H1 (cell line): ENCODE measurements around the gene GPC6. TPM values are rescaled to one million over a fixed set of nuclear protein-coding genes. Genes with fewer than 3 reads are reported as not detected.

Experiments
- CTCF ChIA-PET: fragments of 300-600 bp; sonication (Branson Sonifier 250); formaldehyde crosslinking; loops from one replicate; lab custom pipeline; 2021; ENCODE audit not compliant: partially characterized antibody; lab: Charles Lee
- POLR2A ChIA-PET: fragments of 300-600 bp; sonication (Branson Sonifier 250); formaldehyde crosslinking; loops from one replicate; lab custom pipeline; 2021; ENCODE audit warnings: inconsistent platforms; ENCODE audit not compliant: partially characterized antibody; lab: Charles Lee
- DNase-seq, 2 experiments: peaks; one replicate each; pipeline versions ENCODE4 v3.0.0 to v3.0.0-alpha.2; 2010 to 2022; ENCODE audit warnings: low spot score in 2 of 2, low read depth in 1 of 2, mixed read lengths in 1 of 2
- FAIRE-seq: peaks from 2 replicates; lab custom pipeline; 2011; peaks lifted over from hg19 to GRCh38; lab: Jason Lieb, UNC
- H2AFZ ChIP-seq: 2 replicates; pipeline ENCODE4 v1.8.1; 2012; ENCODE audit warnings: low read length, inconsistent platforms
- H2AK5ac ChIP-seq: 2 replicates; pipeline ENCODE4 v1.6.1; 2013; ENCODE audit warnings: low read depth, low read length
- H2BK120ac ChIP-seq: replicated peaks from 2 replicates; pipeline ENCODE3; 2013; ENCODE audit warnings: low read depth, low read length, inconsistent platforms
- H2BK12ac ChIP-seq: 2 replicates; pipeline ENCODE4 v1.6.1; 2013; ENCODE audit warnings: low read depth, low read length
- H2BK15ac ChIP-seq: 2 replicates; pipeline ENCODE4 v1.6.1; 2013; ENCODE audit warnings: low read length
- H2BK20ac ChIP-seq: 2 replicates; pipeline ENCODE4 v1.6.1; 2013; ENCODE audit warnings: low read length
- H2BK5ac ChIP-seq: 2 replicates; pipeline ENCODE4 v1.6.1; 2013; ENCODE audit warnings: low read depth, low read length
- H3K14ac ChIP-seq: 2 replicates; pipeline ENCODE4 v1.6.1; 2013; ENCODE audit warnings: inconsistent platforms; ENCODE audit not compliant: insufficient read length
- H3K18ac ChIP-seq: 2 replicates; pipeline ENCODE4 v1.6.1; 2013; ENCODE audit warnings: low read length; ENCODE audit errors: extremely low read depth
- H3K23ac ChIP-seq: 2 replicates; pipeline ENCODE4 v1.6.1; 2013; ENCODE audit warnings: inconsistent platforms; ENCODE audit not compliant: insufficient read length
- H3K23me2 ChIP-seq: 2 replicates; pipeline ENCODE4 v1.6.1; 2013; ENCODE audit warnings: low read depth, low read length
- H3K27ac ChIP-seq: 2 replicates; pipeline ENCODE4 v1.6.1; 2011; ENCODE audit warnings: low read depth, low read length, inconsistent platforms
- H3K27me3 ChIP-seq, 4 experiments: replicated peaks in 1 of 4; 1 replicate in 1 of 4; 2 replicates in 3 of 4; pipeline versions ENCODE4 v1.6.1 to v1.8.1; 2011 to 2013; ENCODE audit warnings: low read length in 3 of 4, mild to moderate bottlenecking in 3 of 4, inconsistent platforms in 2 of 4, mixed read lengths in 2 of 4, moderate library complexity in 1 of 4; ENCODE audit not compliant: control insufficient read depth in 3 of 4, insufficient read depth in 3 of 4; ENCODE audit errors: extremely low read depth in 1 of 4
- H3K36me3 ChIP-seq, 4 experiments: 2 replicates each; pipeline versions ENCODE4 v1.6.1 to v1.8.1; 2011 to 2013; ENCODE audit warnings: mild to moderate bottlenecking in 4 of 4, low read length in 3 of 4, moderate library complexity in 2 of 4, control low read depth in 1 of 4, inconsistent platforms in 1 of 4; ENCODE audit not compliant: insufficient read depth in 4 of 4, control insufficient read depth in 2 of 4
- H3K4ac ChIP-seq: replicated peaks from 2 replicates; pipeline ENCODE3; 2013; ENCODE audit warnings: low read length, low read depth, mixed read lengths, inconsistent platforms; ENCODE audit not compliant: insufficient read length
- H3K4me1 ChIP-seq, 4 experiments: replicated peaks in 1 of 4; 1 replicate in 1 of 4; 2 replicates in 3 of 4; pipeline versions ENCODE4 v1.6.1 to v1.8.1; 2011 to 2013; ENCODE audit warnings: low read length in 3 of 4, inconsistent platforms in 2 of 4, mixed read lengths in 1 of 4; ENCODE audit not compliant: insufficient read depth in 4 of 4, control insufficient read depth in 3 of 4
- H3K4me2 ChIP-seq, 2 experiments: 2 replicates each; pipeline versions ENCODE4 v1.6.1 to v1.8.1; 2011 to 2013; ENCODE audit warnings: low read depth in 2 of 2, low read length in 2 of 2, control low read depth in 1 of 2, inconsistent platforms in 1 of 2, mild to moderate bottlenecking in 1 of 2; ENCODE audit not compliant: insufficient read depth in 1 of 2
- H3K4me3 ChIP-seq, 4 experiments: fragments of 200-600, 300-600 bp in 1 of 4; sonication (generic), shearing (Covaris generic), sonication (Bioruptor Twin) in 1 of 4; 2 replicates each; pipeline versions ENCODE4 v1.5.1 to v1.8.1; 2011 to 2016; ENCODE audit warnings: low read length in 4 of 4, low read depth in 3 of 4, control low read depth in 2 of 4, inconsistent platforms in 2 of 4, mild to moderate bottlenecking in 2 of 4, mixed read lengths in 1 of 4, moderate library complexity in 1 of 4; ENCODE audit not compliant: insufficient read depth in 2 of 4; ENCODE audit errors: extremely low read depth in 1 of 4
- H3K56ac ChIP-seq: replicated peaks from 2 replicates; pipeline ENCODE3; 2013; ENCODE audit warnings: low read depth, mild to moderate bottlenecking, mixed read lengths, low read length, inconsistent platforms; ENCODE audit not compliant: insufficient read length
- H3K79me1 ChIP-seq: 2 replicates; pipeline ENCODE4 v1.6.1; 2013; ENCODE audit warnings: low read depth, low read length, control low read depth
- H3K79me2 ChIP-seq, 2 experiments: 2 replicates each; pipeline versions ENCODE4 v1.6.1 to v1.8.1; 2012 to 2013; ENCODE audit warnings: low read length in 2 of 2, mild to moderate bottlenecking in 2 of 2, inconsistent platforms in 1 of 2; ENCODE audit not compliant: insufficient read depth in 2 of 2, control insufficient read depth in 1 of 2
- H3K9ac ChIP-seq, 4 experiments: replicated peaks in 1 of 4; 1 replicate in 1 of 4; 2 replicates in 3 of 4; pipeline versions ENCODE4 v1.6.1 to v1.8.1; 2011 to 2013; ENCODE audit warnings: low read depth in 3 of 4, low read length in 3 of 4, control low read depth in 2 of 4, mild to moderate bottlenecking in 2 of 4, moderate library complexity in 2 of 4, inconsistent platforms in 1 of 4; ENCODE audit errors: extremely low read depth in 1 of 4
- H3K9me3 ChIP-seq, 2 experiments: 2 replicates each; pipeline versions ENCODE4 v1.6.1 to v1.8.1; 2012 to 2013; ENCODE audit warnings: mild to moderate bottlenecking in 2 of 2, moderate library complexity in 2 of 2, control low read depth in 1 of 2, inconsistent platforms in 1 of 2, low read depth in 1 of 2, low read length in 1 of 2, mixed read lengths in 1 of 2; ENCODE audit not compliant: insufficient read depth in 2 of 2
- H4K20me1 ChIP-seq, 2 experiments: replicated peaks in 1 of 2; 2 replicates each; pipeline versions ENCODE3 to v1.8.1; 2011 to 2013; ENCODE audit warnings: inconsistent platforms in 2 of 2, low read length in 2 of 2, mild to moderate bottlenecking in 1 of 2; ENCODE audit not compliant: insufficient read depth in 2 of 2, control insufficient read depth in 1 of 2
- H4K5ac ChIP-seq: 2 replicates; pipeline ENCODE4 v1.6.1; 2013; ENCODE audit warnings: low read length, low read depth, mixed read lengths, inconsistent platforms; ENCODE audit not compliant: insufficient read length
- H4K8ac ChIP-seq: 2 replicates; pipeline ENCODE4 v1.8.0; 2013; ENCODE audit warnings: mild to moderate bottlenecking, moderate library complexity, low read length, inconsistent platforms; ENCODE audit not compliant: insufficient read depth; ENCODE audit errors: extremely low read depth
- H4K91ac ChIP-seq: replicated peaks from 2 replicates; pipeline ENCODE3; 2013; ENCODE audit warnings: low read length, mixed read lengths, inconsistent platforms; ENCODE audit not compliant: insufficient read length
- CTBP2 ChIP-seq: IDR thresholded peaks from 2 replicates; pipeline ENCODE4 v1.7.0; 2011; ENCODE audit warnings: borderline replicate concordance, mild to moderate bottlenecking, moderate library complexity, mixed read lengths, low read length; ENCODE audit not compliant: insufficient read depth, insufficient read length
- EGR1 ChIP-seq: IDR thresholded peaks from 2 replicates; pipeline ENCODE4 v1.6.1; 2011; ENCODE audit warnings: low read depth, low read length, borderline replicate concordance
- GABPA ChIP-seq: IDR thresholded peaks from 2 replicates; pipeline ENCODE4 v1.6.1; 2011; ENCODE audit warnings: mild to moderate bottlenecking, low read length, moderate library complexity, borderline replicate concordance; ENCODE audit not compliant: insufficient read depth
- RAD21 ChIP-seq, 2 experiments: IDR thresholded peaks in 1 of 2; conservative IDR thresholded peaks in 1 of 2; 2 replicates each; pipeline ENCODE4 v1.6.1; 2011; ENCODE audit warnings: low read depth in 2 of 2, low read length in 2 of 2, improper control_type of control experiment in 1 of 2, inconsistent platforms in 1 of 2, mild to moderate bottlenecking in 1 of 2, moderate library complexity in 1 of 2
- WGBS, 2 experiments: shearing (Covaris generic) in 1 of 2; methylation state at CpG; one replicate each; pipeline versions ENCODE4 v1.1.6 to v1.1.7; 2013 to 2015; ENCODE audit warnings: low lambda C conversion rate in 2 of 2, mixed read lengths in 2 of 2, inconsistent platforms in 1 of 2, low coverage in 1 of 2, missing lambda C conversion rate in 1 of 2; ENCODE audit not compliant: insufficient replicate concordance in 2 of 2, insufficient coverage in 1 of 2, insufficient read length in 1 of 2; ENCODE audit errors: extremely low coverage in 1 of 2, missing lambda C conversion rate in 1 of 2; 5-methylcytosine and 5-hydroxymethylcytosine counted together
- polyA plus RNA-seq, 7 experiments: library from polyadenylated mRNA; depleted of rRNA in 3 of 7; stranded (reverse) in 5 of 7; unstranded in 2 of 7; fragments of >200 nt in 5 of 7; fragments of 200-250 nt in 2 of 7; gene quantifications; 1 replicate in 5 of 7; 2 replicates in 1 of 7; 4 replicates in 1 of 7; pipeline versions ENCODE4 v1.2.1 to v1.2.3, GENCODE V29; 2011 to 2013; ENCODE audit warnings: missing spikeins in 2 of 7, mixed read lengths in 2 of 7
- total RNA-seq: library from RNA; stranded (reverse); fragmentation: NEBNext Ultra II Directional; extraction: Animal tissue kit (Norgen Biotek cat#: 25700); gene quantifications from 2 replicates; pipeline ENCODE4 v1.2.1, GENCODE V29; 2021
- TF ChIP-seq, protein P1 (sequence below): IDR thresholded peaks from 2 replicates; pipeline ENCODE4 v1.6.1; 2012; ENCODE audit warnings: low read length, inconsistent platforms

Gene GPC6
- total and polyA plus RNA-seq, 2 of the 8 experiments (the other 6 are each of a cell fraction or from before 2014, with no cell fraction given), result 5.4 to 12.0 TPM

DNA sequence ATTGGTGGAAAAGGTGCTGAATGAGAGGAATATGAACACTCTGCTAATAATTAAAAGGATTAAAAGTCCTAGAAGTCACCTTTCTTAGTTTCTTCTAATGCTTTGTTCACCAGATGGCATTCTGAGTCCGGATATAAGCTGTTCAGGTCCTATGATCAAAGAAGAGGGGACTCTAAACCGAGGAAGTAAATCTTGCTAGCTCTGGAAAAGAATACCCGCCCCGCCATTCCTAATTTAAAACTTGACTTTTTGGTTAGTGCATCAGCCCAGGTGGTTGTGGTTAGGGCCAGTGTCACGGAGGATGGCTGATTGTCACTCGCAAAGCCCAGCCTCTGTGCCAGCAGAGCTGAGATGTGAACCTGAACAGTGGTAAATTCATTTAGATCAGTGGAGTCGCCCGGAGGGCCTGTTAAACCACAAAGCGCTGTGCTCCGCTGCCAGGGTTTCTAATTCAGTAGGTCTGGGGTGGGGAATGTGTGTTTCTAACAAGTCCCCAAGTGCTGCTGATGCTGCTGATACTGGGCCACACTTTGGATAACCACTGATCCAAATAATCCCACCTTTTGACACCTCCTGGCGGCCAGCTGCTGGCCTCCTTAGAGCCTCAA lies 827.5 kb downstream of the GPC6 start:
- H3K36me3 ChIP-seq, result no peaks in the 10 kb centered on the region
- no peak overlapping the region for H3K14ac ChIP-seq
- no peak overlapping the region for H3K18ac ChIP-seq
- H3K4me2 ChIP-seq, result no peak overlapping the region
- no peak overlapping the region for H3K4ac ChIP-seq
- no peak overlapping the region for H3K56ac ChIP-seq
- no peaks in the 10 kb centered on the region for H3K27me3 ChIP-seq
- FAIRE-seq, result no peak
- H4K5ac ChIP-seq, result no peak overlapping the region
- peak overlapping the region; percentile 62; the same call in 1 of the 2 replicates for H4K8ac ChIP-seq
- no peak overlapping the region for H2AFZ ChIP-seq
- peaks cover 0 to 2% of the 10 kb centered on the region in 2 experiments for H4K20me1 ChIP-seq
- H2BK5ac ChIP-seq, result no peak overlapping the region
- H2BK120ac ChIP-seq, result no peak overlapping the region
- no peak overlapping the region for H3K23ac ChIP-seq
- DNase-seq, result no peak
- ChIA-PET CTCF (interaction anchor here (1.1 to 2.0 kb wide), 3 partner anchors 8 to 139 kb away, joined by 3 to 8 read pairs (median 4); no protein-coding TSS in a partner anchor), POLR2A (no interaction called here)
- no peak overlapping the region for H4K91ac ChIP-seq
- no peak overlapping the region for H3K27ac ChIP-seq
- TF ChIP-seq, protein P1, sequence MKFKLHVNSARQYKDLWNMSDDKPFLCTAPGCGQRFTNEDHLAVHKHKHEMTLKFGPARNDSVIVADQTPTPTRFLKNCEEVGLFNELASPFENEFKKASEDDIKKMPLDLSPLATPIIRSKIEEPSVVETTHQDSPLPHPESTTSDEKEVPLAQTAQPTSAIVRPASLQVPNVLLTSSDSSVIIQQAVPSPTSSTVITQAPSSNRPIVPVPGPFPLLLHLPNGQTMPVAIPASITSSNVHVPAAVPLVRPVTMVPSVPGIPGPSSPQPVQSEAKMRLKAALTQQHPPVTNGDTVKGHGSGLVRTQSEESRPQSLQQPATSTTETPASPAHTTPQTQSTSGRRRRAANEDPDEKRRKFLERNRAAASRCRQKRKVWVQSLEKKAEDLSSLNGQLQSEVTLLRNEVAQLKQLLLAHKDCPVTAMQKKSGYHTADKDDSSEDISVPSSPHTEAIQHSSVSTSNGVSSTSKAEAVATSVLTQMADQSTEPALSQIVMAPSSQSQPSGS, result no peak
- TF ChIP-seq EGR1 (no peak), GABPA (no peak), RAD21 (IDR thresholded peaks at IDR 0.05 in 1 of 2, conservative IDR thresholded peaks at IDR 0.05 in 1 of 2; ENCODE audit: low read depth in 2 of 2, low read length in 2 of 2) (no peak), CTBP2 (no peak)
- no peak overlapping the region for H3K4me3 ChIP-seq
- no peak overlapping the region for H2AK5ac ChIP-seq
- H2BK12ac ChIP-seq, result no peak overlapping the region
- H3K9ac ChIP-seq, result no peak overlapping the region
- H3K4me1 ChIP-seq, result no peaks in the 10 kb centered on the region
- WGBS, 2 experiments, result 88% methylated on average over 11 of the region's 11 CpGs; no CpG with 5 or more reads in 1 of the 2 experiments
- no peak overlapping the region for H2BK15ac ChIP-seq
- no peaks in the 10 kb centered on the region for H3K9me3 ChIP-seq
- H3K79me1 ChIP-seq, result no peaks in the 10 kb centered on the region
- H3K79me2 ChIP-seq, result no peaks in the 10 kb centered on the region
- H2BK20ac ChIP-seq, result no peak overlapping the region
- H3K23me2 ChIP-seq, result no peaks in the 10 kb centered on the region
